Thyroid gland (tissue), 4 donors: ENCODE data around the gene PRELID1.

ENCODE experiments used
- POLR2A ChIP-seq, 2 donors: fragments of 450-650 bp; IDR thresholded peaks; one replicate each; pipeline ENCODE4 v1.6.1; 2017; ENCODE audit warnings: antibody characterized with exemption in 2 of 2, mild to moderate bottlenecking in 2 of 2, moderate library complexity in 1 of 2
- TF ChIP-seq, protein P1 (sequence below), 6 experiments: fragments of 200-600 bp in 3 of 6; fragments of 450-650 bp in 3 of 6; sonication (generic) in 3 of 6; IDR thresholded peaks; one replicate each; pipeline ENCODE4 v1.5.1; 2016 to 2019; ENCODE audit warnings: antibody characterized with exemption in 6 of 6, mild to moderate bottlenecking in 2 of 6, inconsistent platforms in 1 of 6, moderate library complexity in 1 of 6

DNA sequence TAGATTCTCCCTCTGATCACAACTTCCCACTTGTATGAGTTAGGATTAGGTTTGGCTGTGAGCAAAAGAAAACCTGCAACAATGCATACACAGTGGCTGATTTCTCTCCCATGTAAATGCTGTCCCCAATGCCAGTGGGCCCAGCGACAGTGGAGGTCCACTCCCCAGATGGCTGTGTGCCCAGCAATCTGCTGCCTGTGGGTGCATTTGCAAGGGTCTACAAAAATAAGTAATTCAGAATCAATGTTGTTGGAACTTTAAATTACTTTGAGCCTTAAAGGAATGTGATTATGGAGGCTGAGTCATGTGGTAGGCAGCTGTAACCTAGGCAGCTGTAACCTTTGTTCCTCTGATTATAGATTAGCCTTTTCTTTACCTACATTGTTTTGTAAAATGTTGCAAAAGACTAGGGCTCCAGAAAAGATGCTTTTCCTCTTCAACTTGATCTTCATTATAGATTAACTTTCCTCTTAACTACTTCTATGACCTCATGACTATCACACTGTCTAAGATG lies 22.3 kb downstream of the PRELID1 start:
- no peak for TF ChIP-seq POLR2A (IDR thresholded peaks at IDR 0.05)
- TF ChIP-seq, protein P1, sequence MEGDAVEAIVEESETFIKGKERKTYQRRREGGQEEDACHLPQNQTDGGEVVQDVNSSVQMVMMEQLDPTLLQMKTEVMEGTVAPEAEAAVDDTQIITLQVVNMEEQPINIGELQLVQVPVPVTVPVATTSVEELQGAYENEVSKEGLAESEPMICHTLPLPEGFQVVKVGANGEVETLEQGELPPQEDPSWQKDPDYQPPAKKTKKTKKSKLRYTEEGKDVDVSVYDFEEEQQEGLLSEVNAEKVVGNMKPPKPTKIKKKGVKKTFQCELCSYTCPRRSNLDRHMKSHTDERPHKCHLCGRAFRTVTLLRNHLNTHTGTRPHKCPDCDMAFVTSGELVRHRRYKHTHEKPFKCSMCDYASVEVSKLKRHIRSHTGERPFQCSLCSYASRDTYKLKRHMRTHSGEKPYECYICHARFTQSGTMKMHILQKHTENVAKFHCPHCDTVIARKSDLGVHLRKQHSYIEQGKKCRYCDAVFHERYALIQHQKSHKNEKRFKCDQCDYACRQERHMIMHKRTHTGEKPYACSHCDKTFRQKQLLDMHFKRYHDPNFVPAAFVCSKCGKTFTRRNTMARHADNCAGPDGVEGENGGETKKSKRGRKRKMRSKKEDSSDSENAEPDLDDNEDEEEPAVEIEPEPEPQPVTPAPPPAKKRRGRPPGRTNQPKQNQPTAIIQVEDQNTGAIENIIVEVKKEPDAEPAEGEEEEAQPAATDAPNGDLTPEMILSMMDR (IDR thresholded peaks at IDR 0.05) = no peak
